HEK293 (cell line): ENCODE results near the gene CAPN8.

Experiments
- REPIN1 ChIP-seq: fragments of 450-650 bp; formaldehyde crosslinking; IDR thresholded peaks from 2 replicates; pipeline ENCODE4 v1.5.1; 2017; ENCODE audit warnings: missing biosample characterization, missing genetic modification characterization, low read depth
- ZEB2 ChIP-seq: fragments of 450-650 bp; formaldehyde crosslinking; IDR thresholded peaks from 2 replicates; pipeline ENCODE4 v1.5.1; 2016; ENCODE audit warnings: missing biosample characterization, missing genetic modification characterization
- ZNF112 ChIP-seq: fragments of 450-650 bp; formaldehyde crosslinking; IDR thresholded peaks from 2 replicates; pipeline ENCODE4 v1.5.0; 2017; ENCODE audit warnings: missing biosample characterization, missing genetic modification characterization
- ZNF19 ChIP-seq: fragments of 450-650 bp; formaldehyde crosslinking; IDR thresholded peaks from 2 replicates; pipeline ENCODE4; 2016; ENCODE audit warnings: missing biosample characterization, missing genetic modification characterization, low read depth
- ZNF24 ChIP-seq: fragments of 450-650 bp; formaldehyde crosslinking; IDR thresholded peaks from 2 replicates; pipeline ENCODE4 v1.5.1; 2016; ENCODE audit warnings: missing biosample characterization, missing genetic modification characterization
- ZNF311 ChIP-seq: fragments of 450-650 bp; formaldehyde crosslinking; IDR thresholded peaks from 2 replicates; pipeline ENCODE4 v1.5.1; 2017; ENCODE audit warnings: missing biosample characterization, missing genetic modification characterization, borderline replicate concordance
- ZNF510 ChIP-seq: fragments of 450-650 bp; formaldehyde crosslinking; IDR thresholded peaks from 2 replicates; pipeline ENCODE4 v1.5.1; 2018; ENCODE audit warnings: mild to moderate bottlenecking, missing genetic modification characterization, missing biosample characterization; ENCODE audit not compliant: insufficient replicate concordance
- ZNF521 ChIP-seq: fragments of 450-650 bp; formaldehyde crosslinking; IDR thresholded peaks from 2 replicates; pipeline ENCODE4 v1.5.1; 2017; ENCODE audit warnings: missing biosample characterization, mild to moderate bottlenecking, missing genetic modification characterization
- ZNF548 ChIP-seq: fragments of 450-650 bp; formaldehyde crosslinking; IDR thresholded peaks from 2 replicates; pipeline ENCODE4 v1.5.1; 2016; ENCODE audit warnings: missing biosample characterization, missing genetic modification characterization
- ZNF624 ChIP-seq: fragments of 450-650 bp; formaldehyde crosslinking; IDR thresholded peaks from 2 replicates; pipeline ENCODE4 v1.5.1; 2017; ENCODE audit warnings: missing biosample characterization, missing genetic modification characterization
- ZXDB ChIP-seq: fragments of 450-650 bp; formaldehyde crosslinking; IDR thresholded peaks from 2 replicates; pipeline ENCODE4 v1.5.1; 2016; ENCODE audit warnings: missing biosample characterization, missing genetic modification characterization
- TF ChIP-seq, protein P1 (sequence below): fragments of 450-650 bp; formaldehyde crosslinking; IDR thresholded peaks from 2 replicates; pipeline ENCODE4 v1.5.1; 2016; ENCODE audit warnings: missing biosample characterization, missing genetic modification characterization
- TF ChIP-seq, protein P2 (sequence below): fragments of 450-650 bp; formaldehyde crosslinking; optimal IDR thresholded peaks from 2 replicates; pipeline ENCODE3; 2016; ENCODE audit warnings: missing biosample characterization, mild to moderate bottlenecking, missing genetic modification characterization
- TF ChIP-seq, protein P3 (sequence below): fragments of 450-650 bp; formaldehyde crosslinking; IDR thresholded peaks from 2 replicates; pipeline ENCODE4 v1.5.1; 2016; ENCODE audit warnings: missing biosample characterization, missing genetic modification characterization
- TF ChIP-seq, protein P4 (sequence below): fragments of 450-650 bp; formaldehyde crosslinking; IDR thresholded peaks from 2 replicates; pipeline ENCODE4 v1.5.1; 2016; ENCODE audit warnings: missing biosample characterization, missing genetic modification characterization
- TF ChIP-seq, protein P5 (sequence below): fragments of 450-650 bp; formaldehyde crosslinking; IDR thresholded peaks from 2 replicates; pipeline ENCODE4 v1.5.1; 2016; ENCODE audit warnings: missing biosample characterization, missing genetic modification characterization, borderline replicate concordance

The CAPN8 gene

DNA sequence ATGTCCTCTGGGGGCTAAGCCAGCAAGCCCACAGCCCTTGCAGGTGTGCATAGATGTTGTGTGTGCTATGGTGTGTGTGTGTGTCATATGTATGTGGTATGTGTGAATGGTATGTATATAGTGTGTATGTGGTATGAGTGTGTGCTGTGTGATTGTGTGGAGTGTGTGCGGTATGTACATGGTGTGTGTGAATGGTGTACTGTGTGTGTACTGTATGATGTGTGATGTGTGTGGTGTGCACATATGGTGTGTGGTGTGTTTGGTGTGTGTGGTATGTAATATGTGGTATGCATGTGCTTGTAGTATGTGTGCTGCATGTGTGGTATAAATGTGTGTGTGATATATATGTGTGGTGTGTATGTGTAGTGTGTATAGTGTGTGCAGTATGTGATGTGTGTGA is 107.0 kb downstream of the CAPN8 start (continued):
- TF ChIP-seq, protein P1, sequence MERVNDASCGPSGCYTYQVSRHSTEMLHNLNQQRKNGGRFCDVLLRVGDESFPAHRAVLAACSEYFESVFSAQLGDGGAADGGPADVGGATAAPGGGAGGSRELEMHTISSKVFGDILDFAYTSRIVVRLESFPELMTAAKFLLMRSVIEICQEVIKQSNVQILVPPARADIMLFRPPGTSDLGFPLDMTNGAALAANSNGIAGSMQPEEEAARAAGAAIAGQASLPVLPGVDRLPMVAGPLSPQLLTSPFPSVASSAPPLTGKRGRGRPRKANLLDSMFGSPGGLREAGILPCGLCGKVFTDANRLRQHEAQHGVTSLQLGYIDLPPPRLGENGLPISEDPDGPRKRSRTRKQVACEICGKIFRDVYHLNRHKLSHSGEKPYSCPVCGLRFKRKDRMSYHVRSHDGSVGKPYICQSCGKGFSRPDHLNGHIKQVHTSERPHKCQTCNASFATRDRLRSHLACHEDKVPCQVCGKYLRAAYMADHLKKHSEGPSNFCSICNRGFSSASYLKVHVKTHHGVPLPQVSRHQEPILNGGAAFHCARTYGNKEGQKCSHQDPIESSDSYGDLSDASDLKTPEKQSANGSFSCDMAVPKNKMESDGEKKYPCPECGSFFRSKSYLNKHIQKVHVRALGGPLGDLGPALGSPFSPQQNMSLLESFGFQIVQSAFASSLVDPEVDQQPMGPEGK = no peak
- TF ChIP-seq, protein P2, sequence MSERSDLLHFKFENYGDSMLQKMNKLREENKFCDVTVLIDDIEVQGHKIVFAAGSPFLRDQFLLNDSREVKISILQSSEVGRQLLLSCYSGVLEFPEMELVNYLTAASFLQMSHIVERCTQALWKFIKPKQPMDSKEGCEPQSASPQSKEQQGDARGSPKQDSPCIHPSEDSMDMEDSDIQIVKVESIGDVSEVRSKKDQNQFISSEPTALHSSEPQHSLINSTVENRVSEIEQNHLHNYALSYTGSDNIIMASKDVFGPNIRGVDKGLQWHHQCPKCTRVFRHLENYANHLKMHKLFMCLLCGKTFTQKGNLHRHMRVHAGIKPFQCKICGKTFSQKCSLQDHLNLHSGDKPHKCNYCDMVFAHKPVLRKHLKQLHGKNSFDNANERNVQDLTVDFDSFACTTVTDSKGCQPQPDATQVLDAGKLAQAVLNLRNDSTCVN (tag by site-specific recombination) = no peak
- no peak for TF ChIP-seq ZNF624 (tag by site-specific recombination)
- 0 out of 2 replicates have a peak, but pooled peaks have one; percentile 49 for TF ChIP-seq ZNF311 (tag by site-specific recombination)
- no peak; the same call in 1 of the 2 replicates for TF ChIP-seq ZNF112 (tag by site-specific recombination)
- TF ChIP-seq ZEB2 (tag by site-specific recombination) = no peak
- no peak for TF ChIP-seq ZNF548 (tag by site-specific recombination)
- TF ChIP-seq, protein P3, sequence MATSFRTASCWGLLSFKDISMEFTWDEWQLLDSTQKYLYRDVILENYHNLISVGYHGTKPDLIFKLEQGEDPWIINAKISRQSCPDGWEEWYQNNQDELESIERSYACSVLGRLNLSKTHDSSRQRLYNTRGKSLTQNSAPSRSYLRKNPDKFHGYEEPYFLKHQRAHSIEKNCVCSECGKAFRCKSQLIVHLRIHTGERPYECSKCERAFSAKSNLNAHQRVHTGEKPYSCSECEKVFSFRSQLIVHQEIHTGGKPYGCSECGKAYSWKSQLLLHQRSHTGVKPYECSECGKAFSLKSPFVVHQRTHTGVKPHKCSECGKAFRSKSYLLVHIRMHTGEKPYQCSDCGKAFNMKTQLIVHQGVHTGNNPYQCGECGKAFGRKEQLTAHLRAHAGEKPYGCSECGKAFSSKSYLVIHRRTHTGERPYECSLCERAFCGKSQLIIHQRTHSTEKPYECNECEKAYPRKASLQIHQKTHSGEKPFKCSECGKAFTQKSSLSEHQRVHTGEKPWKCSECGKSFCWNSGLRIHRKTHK (tag by site-specific recombination) = no peak
- TF ChIP-seq, protein P4, sequence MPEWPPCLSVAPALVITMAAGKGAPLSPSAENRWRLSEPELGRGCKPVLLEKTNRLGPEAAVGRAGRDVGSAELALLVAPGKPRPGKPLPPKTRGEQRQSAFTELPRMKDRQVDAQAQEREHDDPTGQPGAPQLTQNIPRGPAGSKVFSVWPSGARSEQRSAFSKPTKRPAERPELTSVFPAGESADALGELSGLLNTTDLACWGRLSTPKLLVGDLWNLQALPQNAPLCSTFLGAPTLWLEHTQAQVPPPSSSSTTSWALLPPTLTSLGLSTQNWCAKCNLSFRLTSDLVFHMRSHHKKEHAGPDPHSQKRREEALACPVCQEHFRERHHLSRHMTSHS = 0 out of 2 replicates have a peak, but pooled peaks have one; percentile 14
- no peak for TF ChIP-seq ZNF510 (tag by site-specific recombination)
- no peak for TF ChIP-seq ZNF24 (tag by site-specific recombination)
- TF ChIP-seq, protein P5, sequence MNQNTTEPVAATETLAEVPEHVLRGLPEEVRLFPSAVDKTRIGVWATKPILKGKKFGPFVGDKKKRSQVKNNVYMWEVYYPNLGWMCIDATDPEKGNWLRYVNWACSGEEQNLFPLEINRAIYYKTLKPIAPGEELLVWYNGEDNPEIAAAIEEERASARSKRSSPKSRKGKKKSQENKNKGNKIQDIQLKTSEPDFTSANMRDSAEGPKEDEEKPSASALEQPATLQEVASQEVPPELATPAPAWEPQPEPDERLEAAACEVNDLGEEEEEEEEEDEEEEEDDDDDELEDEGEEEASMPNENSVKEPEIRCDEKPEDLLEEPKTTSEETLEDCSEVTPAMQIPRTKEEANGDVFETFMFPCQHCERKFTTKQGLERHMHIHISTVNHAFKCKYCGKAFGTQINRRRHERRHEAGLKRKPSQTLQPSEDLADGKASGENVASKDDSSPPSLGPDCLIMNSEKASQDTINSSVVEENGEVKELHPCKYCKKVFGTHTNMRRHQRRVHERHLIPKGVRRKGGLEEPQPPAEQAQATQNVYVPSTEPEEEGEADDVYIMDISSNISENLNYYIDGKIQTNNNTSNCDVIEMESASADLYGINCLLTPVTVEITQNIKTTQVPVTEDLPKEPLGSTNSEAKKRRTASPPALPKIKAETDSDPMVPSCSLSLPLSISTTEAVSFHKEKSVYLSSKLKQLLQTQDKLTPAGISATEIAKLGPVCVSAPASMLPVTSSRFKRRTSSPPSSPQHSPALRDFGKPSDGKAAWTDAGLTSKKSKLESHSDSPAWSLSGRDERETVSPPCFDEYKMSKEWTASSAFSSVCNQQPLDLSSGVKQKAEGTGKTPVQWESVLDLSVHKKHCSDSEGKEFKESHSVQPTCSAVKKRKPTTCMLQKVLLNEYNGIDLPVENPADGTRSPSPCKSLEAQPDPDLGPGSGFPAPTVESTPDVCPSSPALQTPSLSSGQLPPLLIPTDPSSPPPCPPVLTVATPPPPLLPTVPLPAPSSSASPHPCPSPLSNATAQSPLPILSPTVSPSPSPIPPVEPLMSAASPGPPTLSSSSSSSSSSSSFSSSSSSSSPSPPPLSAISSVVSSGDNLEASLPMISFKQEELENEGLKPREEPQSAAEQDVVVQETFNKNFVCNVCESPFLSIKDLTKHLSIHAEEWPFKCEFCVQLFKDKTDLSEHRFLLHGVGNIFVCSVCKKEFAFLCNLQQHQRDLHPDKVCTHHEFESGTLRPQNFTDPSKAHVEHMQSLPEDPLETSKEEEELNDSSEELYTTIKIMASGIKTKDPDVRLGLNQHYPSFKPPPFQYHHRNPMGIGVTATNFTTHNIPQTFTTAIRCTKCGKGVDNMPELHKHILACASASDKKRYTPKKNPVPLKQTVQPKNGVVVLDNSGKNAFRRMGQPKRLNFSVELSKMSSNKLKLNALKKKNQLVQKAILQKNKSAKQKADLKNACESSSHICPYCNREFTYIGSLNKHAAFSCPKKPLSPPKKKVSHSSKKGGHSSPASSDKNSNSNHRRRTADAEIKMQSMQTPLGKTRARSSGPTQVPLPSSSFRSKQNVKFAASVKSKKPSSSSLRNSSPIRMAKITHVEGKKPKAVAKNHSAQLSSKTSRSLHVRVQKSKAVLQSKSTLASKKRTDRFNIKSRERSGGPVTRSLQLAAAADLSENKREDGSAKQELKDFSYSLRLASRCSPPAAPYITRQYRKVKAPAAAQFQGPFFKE (tag by site-specific recombination) = peak; percentile 54; the same call in 1 of the 2 replicates
- TF ChIP-seq ZXDB (tag by site-specific recombination) = no peak
- TF ChIP-seq ZNF19 (tag by site-specific recombination) = no peak
- no peak for TF ChIP-seq REPIN1
- no peak for TF ChIP-seq ZNF521 (tag by site-specific recombination)
- TF ChIP-seq, all 188 proteins: peak for 10
